ENCODE measurements around the gene PCDH10. TPM values are rescaled to one million over a fixed set of nuclear protein-coding genes. Genes with fewer than 3 reads are reported as not detected.

Gene PCDH10
- total RNA-seq, 1 donor from 2014 or later = 21.3 TPM

DNA sequence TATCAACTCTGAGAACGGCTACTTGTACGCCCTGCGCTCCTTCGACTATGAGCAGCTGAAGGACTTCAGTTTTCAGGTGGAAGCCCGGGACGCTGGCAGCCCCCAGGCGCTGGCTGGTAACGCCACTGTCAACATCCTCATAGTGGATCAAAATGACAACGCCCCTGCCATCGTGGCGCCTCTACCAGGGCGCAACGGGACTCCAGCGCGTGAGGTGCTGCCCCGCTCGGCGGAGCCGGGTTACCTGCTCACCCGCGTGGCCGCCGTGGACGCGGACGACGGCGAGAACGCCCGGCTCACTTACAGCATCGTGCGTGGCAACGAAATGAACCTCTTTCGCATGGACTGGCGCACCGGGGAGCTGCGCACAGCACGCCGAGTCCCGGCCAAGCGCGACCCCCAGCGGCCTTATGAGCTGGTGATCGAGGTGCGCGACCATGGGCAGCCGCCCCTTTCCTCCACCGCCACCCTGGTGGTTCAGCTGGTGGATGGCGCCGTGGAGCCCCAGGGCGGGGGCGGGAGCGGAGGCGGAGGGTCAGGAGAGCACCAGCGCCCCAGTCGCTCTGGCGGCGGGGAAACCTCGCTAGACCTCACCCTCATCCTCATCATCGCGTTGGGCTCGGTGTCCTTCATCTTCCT, 2.7 kb downstream of the PCDH10 start:
- H3K4me3 Mint-ChIP-seq = peak overlapping the region; percentile 84
- no peaks in the 10 kb centered on the region for H3K36me3 Mint-ChIP-seq
- peaks cover 71% of the 10 kb centered on the region for H3K4me1 Mint-ChIP-seq
- peak in 1 of 2 experiments; percentile 51 for DNase-seq (ENCODE audit: low spot score in 2 of 2, unreplicated experiment in 2 of 2)
- peak overlapping the region; percentile 49 for H3K27ac Mint-ChIP-seq
- H3K9me3 Mint-ChIP-seq = no peaks in the 10 kb centered on the region
- TF ChIP-seq CTCF (IDR thresholded peaks at IDR 0.05; ENCODE audit: unreplicated experiment) = peak; percentile 35
- H3K27me3 Mint-ChIP-seq (ENCODE audit: low read depth) = peaks cover 44% of the 10 kb centered on the region

DNA sequence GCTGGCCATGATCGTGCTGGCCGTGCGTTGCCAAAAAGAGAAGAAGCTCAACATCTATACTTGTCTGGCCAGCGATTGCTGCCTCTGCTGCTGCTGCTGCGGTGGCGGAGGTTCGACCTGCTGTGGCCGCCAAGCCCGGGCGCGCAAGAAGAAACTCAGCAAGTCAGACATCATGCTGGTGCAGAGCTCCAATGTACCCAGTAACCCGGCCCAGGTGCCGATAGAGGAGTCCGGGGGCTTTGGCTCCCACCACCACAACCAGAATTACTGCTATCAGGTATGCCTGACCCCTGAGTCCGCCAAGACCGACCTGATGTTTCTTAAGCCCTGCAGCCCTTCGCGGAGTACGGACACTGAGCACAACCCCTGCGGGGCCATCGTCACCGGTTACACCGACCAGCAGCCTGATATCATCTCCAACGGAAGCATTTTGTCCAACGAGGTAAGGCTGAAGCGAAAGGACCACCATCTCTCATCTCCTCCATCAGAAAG, 3.3 kb downstream of the PCDH10 start:
- DNase-seq (ENCODE audit: low spot score in 2 of 2, unreplicated experiment in 2 of 2) = no peak
- Mint-ChIP-seq H3K4me3 (peak overlapping the region; percentile 84), H3K36me3 (no peaks in the 10 kb centered on the region), H3K27me3 (ENCODE audit: low read depth) (peaks cover 44% of the 10 kb centered on the region), H3K4me1 (peaks cover 68% of the 10 kb centered on the region), H3K27ac (peak overlapping the region; percentile 49), H3K9me3 (no peaks in the 10 kb centered on the region)
- no peak for TF ChIP-seq CTCF (IDR thresholded peaks at IDR 0.05; ENCODE audit: unreplicated experiment)

- H3K27ac Mint-ChIP-seq = no peak overlapping the region
- peak overlapping the region; percentile 84 for H3K4me3 Mint-ChIP-seq
- no peak for TF ChIP-seq CTCF (IDR thresholded peaks at IDR 0.05; ENCODE audit: unreplicated experiment)
- no peaks in the 10 kb centered on the region for H3K36me3 Mint-ChIP-seq
- H3K9me3 Mint-ChIP-seq = no peaks in the 10 kb centered on the region
- peaks cover 44% of the 10 kb centered on the region for H3K27me3 Mint-ChIP-seq (ENCODE audit: low read depth)
- H3K4me1 Mint-ChIP-seq = peaks cover 71% of the 10 kb centered on the region
- no peak for DNase-seq (ENCODE audit: low spot score in 2 of 2, unreplicated experiment in 2 of 2)
These were observed 3.9 kb downstream of the PCDH10 start for GRCh38 chr4:133152831-133153481.

DNA sequence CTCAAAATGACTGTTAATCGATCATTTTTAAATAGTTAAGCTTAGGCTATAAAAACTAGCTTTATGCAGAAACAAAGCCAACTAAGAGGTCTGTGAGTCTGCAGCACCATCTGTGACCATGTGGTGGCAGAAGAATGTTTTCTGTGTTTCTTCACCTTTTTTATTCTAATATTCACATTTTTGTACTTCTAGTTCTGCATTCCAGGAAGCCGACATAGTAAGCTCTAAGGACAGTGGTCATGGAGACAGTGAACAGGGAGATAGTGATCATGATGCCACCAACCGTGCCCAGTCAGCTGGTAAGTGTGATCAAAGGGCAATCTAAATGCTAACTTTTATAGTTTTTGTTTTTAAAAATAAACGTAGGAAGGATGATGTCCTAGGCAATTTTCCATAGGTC, 5.6 kb downstream of the PCDH10 start:
- peaks cover 55% of the 10 kb centered on the region for H3K4me1 Mint-ChIP-seq
- H3K27ac Mint-ChIP-seq = no peak overlapping the region
- H3K9me3 Mint-ChIP-seq = no peaks in the 10 kb centered on the region
- DNase-seq (ENCODE audit: low spot score in 2 of 2, unreplicated experiment in 2 of 2) = peak in 1 of 2 experiments; percentile 46
- H3K36me3 Mint-ChIP-seq = no peaks in the 10 kb centered on the region
- peak; percentile 67 for TF ChIP-seq CTCF (IDR thresholded peaks at IDR 0.05; ENCODE audit: unreplicated experiment)
- H3K27me3 Mint-ChIP-seq (ENCODE audit: low read depth) = peaks cover 34% of the 10 kb centered on the region
- peak overlapping the region; percentile 34 for H3K4me3 Mint-ChIP-seq

GRCh38 chr4:133156096-133156495, 7.0 kb downstream of the PCDH10 start:
- H3K27ac Mint-ChIP-seq = no peak overlapping the region
- no peak overlapping the region for H3K4me3 Mint-ChIP-seq
- no peak for TF ChIP-seq CTCF (IDR thresholded peaks at IDR 0.05; ENCODE audit: unreplicated experiment)
- no peaks in the 10 kb centered on the region for H3K36me3 Mint-ChIP-seq
- peaks cover 43% of the 10 kb centered on the region for H3K4me1 Mint-ChIP-seq
- no peak for DNase-seq (ENCODE audit: low spot score in 2 of 2, unreplicated experiment in 2 of 2)
- H3K27me3 Mint-ChIP-seq (ENCODE audit: low read depth) = peaks cover 20% of the 10 kb centered on the region
- H3K9me3 Mint-ChIP-seq = no peaks in the 10 kb centered on the region
